K562 (cell line): ENCODE data around the gene GPR108. TPM values are rescaled to one million over a fixed set of nuclear protein-coding genes. Genes with fewer than 3 reads are reported as not detected.

Experiments used
- ATAC-seq: fragments of 200-7000 bp; cut with Tn5 transposase; 3 replicates; pipeline ENCODE4 v1.9.1; 2020; ENCODE audit warnings: moderate library complexity
- BruUV-seq: library from RNA; stranded (reverse); fragments of 400-500 nt; replicated peaks from 2 replicates; lab custom pipeline; 2021; lab: Mats Ljungman, UMichigan
- CTCF ChIA-PET: fragments of 300-600 bp; formaldehyde crosslinking; extraction: SDS; loops from one replicate; lab custom pipeline; 2021; ENCODE audit warnings: low intra/inter-chr PET ratio; lab: Yijun Ruan, JAX
- POLR2A ChIA-PET: fragments of 300-600, 350-650 bp; sonication (Branson Sonifier 250); formaldehyde crosslinking; extraction: SDS; loops from one replicate; lab custom pipeline; 2021; ENCODE audit warnings: antibody characterized with exemption, inconsistent platforms; lab: Yijun Ruan, JAX
- DNase-seq, 4 experiments: peaks; one replicate each; pipeline versions ENCODE4 v3.0.0 to v3.0.0-alpha.2; 2011 to 2018; ENCODE audit warnings: low spot score in 3 of 4, mixed read lengths in 3 of 4; ENCODE audit errors: extremely low read depth in 1 of 4
- FAIRE-seq: peaks from 2 replicates; lab custom pipeline; 2011; peaks lifted over from hg19 to GRCh38; lab: Jason Lieb, UNC
- H2AFZ ChIP-seq: 2 replicates; pipeline ENCODE4 v1.6.0; 2011; ENCODE audit warnings: low read depth, low read length, control low read depth, inconsistent platforms
- H3K27ac ChIP-seq: fragments of 200-600 bp; 3 replicates; pipeline ENCODE4 v1.8.0; 2011; ENCODE audit warnings: low read depth, mild to moderate bottlenecking, control low read depth, inconsistent platforms, low read length, moderate library complexity, mixed read lengths; ENCODE audit errors: extremely low read depth
- H3K27me3 ChIP-seq, 2 experiments: fragments of 300-600 bp in 1 of 2; 2 replicates in 1 of 2; 3 replicates in 1 of 2; pipeline versions ENCODE4 v1.6.0 to v1.8.0; 2011; ENCODE audit warnings: inconsistent platforms in 2 of 2, low read length in 2 of 2, mild to moderate bottlenecking in 1 of 2, mixed read lengths in 1 of 2, moderate library complexity in 1 of 2; ENCODE audit not compliant: control insufficient read depth in 2 of 2, insufficient read depth in 2 of 2
- H3K36me3 ChIP-seq: fragments of 300-600 bp; 3 replicates; pipeline ENCODE4 v1.8.0; 2011; ENCODE audit warnings: mild to moderate bottlenecking, low read length, inconsistent platforms; ENCODE audit not compliant: control insufficient read depth, insufficient read depth
- H3K4me1 ChIP-seq, 2 experiments: fragments of 200-600 bp in 1 of 2; replicated peaks in 1 of 2; 2 replicates in 1 of 2; 3 replicates in 1 of 2; pipeline versions ENCODE4 v1.5.1 to v1.8.0; 2011; ENCODE audit warnings: inconsistent platforms in 2 of 2, low read length in 2 of 2, mild to moderate bottlenecking in 1 of 2, mixed read lengths in 1 of 2, moderate library complexity in 1 of 2; ENCODE audit not compliant: control insufficient read depth in 2 of 2, insufficient read depth in 2 of 2
- H3K4me2 ChIP-seq: 2 replicates; pipeline ENCODE4 v1.6.1; 2011; ENCODE audit warnings: low read length, control low read depth, inconsistent platforms, mixed read lengths; ENCODE audit not compliant: insufficient read depth
- H3K4me3 ChIP-seq: fragments of 200-600 bp; sonication (generic), shearing (Covaris generic); 2 replicates; pipeline ENCODE4 v1.5.1; 2016; ENCODE audit warnings: control low read depth, inconsistent platforms
- H3K79me2 ChIP-seq: fragments of 200-600 bp; 3 replicates; pipeline ENCODE4 v1.8.0; 2011; ENCODE audit warnings: low read length, inconsistent platforms; ENCODE audit not compliant: control insufficient read depth, insufficient read depth
- H3K9ac ChIP-seq, 2 experiments: 2 replicates each; pipeline versions ENCODE4 v1.6.0 to v1.6.1; 2011; ENCODE audit warnings: low read depth in 2 of 2, low read length in 2 of 2, control low read depth in 1 of 2, inconsistent platforms in 1 of 2, mild to moderate bottlenecking in 1 of 2, mixed read lengths in 1 of 2; ENCODE audit not compliant: insufficient read depth in 1 of 2
- H3K9me1 ChIP-seq: one replicate; pipeline ENCODE4 v1.6.0; 2011; ENCODE audit warnings: inconsistent platforms, mild to moderate bottlenecking, low read length, moderate library complexity; ENCODE audit not compliant: control insufficient read depth, insufficient read depth
- H3K9me3 ChIP-seq: replicated peaks from 2 replicates; pipeline ENCODE4 v1.5.1; 2011; ENCODE audit warnings: low read depth, low read length, inconsistent platforms; ENCODE audit not compliant: control insufficient read depth, insufficient read depth
- H4K20me1 ChIP-seq: replicated peaks from 2 replicates; pipeline ENCODE4 v1.6.1; 2011; ENCODE audit warnings: low read length, inconsistent platforms, mixed read lengths; ENCODE audit not compliant: control insufficient read depth, insufficient read depth
- ZBTB7A ChIP-seq: IDR thresholded peaks from 2 replicates; pipeline ENCODE4 v1.6.1; 2011; ENCODE audit warnings: low read depth, mild to moderate bottlenecking, low read length, moderate library complexity, borderline replicate concordance; ENCODE audit not compliant: control insufficient read depth
- ZNF75A ChIP-seq: fragments of 450-650 bp; formaldehyde crosslinking; IDR thresholded peaks from 2 replicates; pipeline ENCODE4 v1.4.0; 2020; ENCODE audit warnings: mild to moderate bottlenecking
- WGBS: fragments of 100-300 bp; shearing (Covaris generic); methylation state at CpG from one replicate; pipeline ENCODE4 v1.1.6; 2016; ENCODE audit warnings: low coverage, mixed read lengths; ENCODE audit not compliant: insufficient coverage; ENCODE audit errors: missing lambda C conversion rate; 5-methylcytosine and 5-hydroxymethylcytosine counted together
- in situ Hi-C: fragments of 300-500 bp; cut with MboI; formaldehyde crosslinking; loops from 4 replicates; pipeline ENCODE4 v1.15.0; 2018; ENCODE audit warnings: inconsistent platforms, mixed read lengths
- intact Hi-C: fragments of 100-400 bp; cut with micrococcal nuclease; formaldehyde crosslinking; loops from 2 replicates; pipeline ENCODE4 v1.14.2; 2022
- polyA plus RNA-seq, 8 experiments: library from polyadenylated mRNA; depleted of rRNA in 4 of 8; stranded (reverse) in 5 of 8; unstranded in 3 of 8; fragments of >200 nt; fragmentation: Nextera tagmentation in 2 of 8; fragmentation: Illumina TruSeq in 1 of 8; extraction: Ambion mirVana in 2 of 8; extraction: Trizol in 1 of 8; gene quantifications; 2 replicates each; pipeline versions ENCODE4 v1.2.1 to v1.2.3, GENCODE V29; 2011 to 2014; ENCODE audit warnings: inconsistent platforms in 1 of 8, missing spikeins in 1 of 8
- total RNA-seq, 7 experiments: library from RNA; depleted of rRNA in 6 of 7; stranded (reverse); fragments of >200 nt in 6 of 7; fragmentation: Illumina TruSeq in 2 of 7; extraction: Trizol in 2 of 7; gene quantifications; 2 replicates each; pipeline versions ENCODE4 v1.2.1 to v1.2.3, GENCODE V29; 2011 to 2021; ENCODE audit warnings: low replicate concordance in 1 of 7

The GPR108 gene
- total and polyA plus RNA-seq, 9 of the 15 experiments (the other 6 are each of a cell fraction or from before 2014, with no cell fraction given), result 2.4 to 33.2 (median 24.4) TPM

DNA sequence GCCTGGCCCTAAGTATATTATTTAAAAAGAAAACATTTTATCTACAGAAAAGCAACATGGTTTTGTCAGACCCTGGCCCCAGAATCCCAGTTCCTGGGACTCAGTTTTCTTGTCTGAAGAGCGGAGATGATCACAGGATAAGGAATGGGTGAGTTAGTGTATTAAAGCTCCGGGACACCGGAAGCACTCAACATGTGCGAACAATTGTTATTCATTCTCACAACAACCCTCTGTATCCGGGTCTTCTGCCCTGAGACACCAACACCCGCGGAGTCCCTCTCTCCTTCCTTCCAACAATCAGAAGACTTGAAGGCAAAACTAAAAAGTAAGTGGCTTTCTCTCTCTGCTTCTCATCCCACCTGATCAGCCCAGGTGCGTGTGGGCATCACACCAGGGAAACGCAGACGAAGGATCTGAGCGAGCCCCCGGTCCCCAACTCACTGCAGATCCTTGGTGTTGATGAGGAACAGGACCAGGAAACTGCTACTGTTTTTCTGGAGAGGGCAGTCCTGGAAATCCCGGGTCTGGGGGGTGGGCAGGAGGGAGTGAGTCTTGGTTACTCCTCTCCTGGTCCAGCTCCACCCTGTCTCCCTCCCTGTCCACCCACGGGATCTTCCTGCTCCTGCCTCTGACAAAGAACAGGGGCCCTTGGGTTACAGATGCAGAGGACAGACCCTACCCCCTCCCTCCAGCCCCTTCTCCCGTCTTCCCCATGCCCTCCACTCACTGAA lies 2.0 kb downstream of the GPR108 start:
- no peak for ATAC-seq
- H3K36me3 ChIP-seq, result peaks cover 3% of the 10 kb centered on the region; the same call in 1 of the 3 replicates
- H3K9me3 ChIP-seq, result no peaks in the 10 kb centered on the region
- CTCF ChIA-PET, result interaction anchor here (0.6 kb wide), 1 partner anchor 1533 kb away, joined by 3 read pairs; no protein-coding TSS in a partner anchor
- intact Hi-C loops, result loop anchor here (5.0 to 10.0 kb wide), 2 partner anchors 103 to 221 kb away; no protein-coding TSS in a partner anchor
- peak overlapping the region; percentile 84 to 93 for H3K9ac ChIP-seq
- H3K79me2 ChIP-seq, result peaks cover 29% of the 10 kb centered on the region
- FAIRE-seq, result no peak
- TF ChIP-seq ZBTB7A (peak; percentile 15; the same call in 1 of the 2 replicates), ZNF75A (CRISPR knock-in tag) (no peak)
- TF ChIP-seq, all 486 proteins: peak for 1
- Histone ChIP-seq H3K27me3 (no peaks in the 10 kb centered on the region), H3K27ac (peak overlapping the region; percentile 91), H3K4me1 (peaks cover 40 to 79% of the 10 kb centered on the region in 2 experiments), H3K4me2 (peak overlapping the region; percentile 92), H3K4me3 (peak overlapping the region; percentile 62), H4K20me1 (no peaks in the 10 kb centered on the region), H3K9me1 (no peaks in the 10 kb centered on the region), H2AFZ (peak overlapping the region; percentile 88; the same call in 1 of the 2 replicates)
- BruUV-seq, result no TSS peak
- in situ Hi-C loops, result no loop called here
- WGBS, result 65% methylated on average over 9 of the region's 15 CpGs
- DNase-seq, result no peak
- POLR2A ChIA-PET, result interaction anchor here (0.6 to 1.2 kb wide), 4 partner anchors 10 to 205 kb away, joined by 3 to 4 read pairs (median 4); partner anchors contain the start of genes C3 and TNFSF9
